Smooth muscle cell (in vitro differentiated cells): ENCODE measurements around the gene ROBO1. TPM values are rescaled to one million over a fixed set of nuclear protein-coding genes. Genes with fewer than 3 reads are reported as not detected.

Experiments used
- DNase-seq: peaks from one replicate; lab custom pipeline; 2025; ENCODE audit not compliant: unreplicated experiment; lab: John Stamatoyannopoulos, UW
- H2AFZ ChIP-seq: fragments of 200-600 bp; sonication (generic); 2 replicates; pipeline ENCODE4 v1.6.0; 2016; ENCODE audit warnings: antibody characterized with exemption, low read depth, mild to moderate bottlenecking
- H3F3A ChIP-seq: fragments of 200-600 bp; sonication (generic); 2 replicates; pipeline ENCODE4 v1.6.0; 2017; ENCODE audit warnings: antibody characterized with exemption, low read depth
- H3K27ac ChIP-seq: fragments of 200-600 bp; sonication (generic); 2 replicates; pipeline ENCODE4 v1.5.1; 2016; ENCODE audit warnings: low read depth, mild to moderate bottlenecking
- H3K27me3 ChIP-seq: fragments of 200-600 bp; sonication (generic); 2 replicates; pipeline ENCODE4 v1.6.1; 2016; ENCODE audit warnings: low read depth, mild to moderate bottlenecking
- H3K36me3 ChIP-seq: fragments of 200-600 bp; sonication (generic); 2 replicates; pipeline ENCODE4 v1.5.1; 2016; ENCODE audit warnings: low read depth
- H3K4me1 ChIP-seq: fragments of 200-600 bp; sonication (generic); 2 replicates; pipeline ENCODE4 v1.5.1; 2016; ENCODE audit warnings: low read depth
- H3K4me2 ChIP-seq: fragments of 200-600 bp; sonication (generic); 2 replicates; pipeline ENCODE4 v1.6.0; 2016; ENCODE audit warnings: mild to moderate bottlenecking
- H3K4me3 ChIP-seq: fragments of 200-600 bp; sonication (generic); 2 replicates; pipeline ENCODE4 v1.5.1; 2016; ENCODE audit warnings: mild to moderate bottlenecking
- H3K79me2 ChIP-seq: fragments of 200-600 bp; sonication (generic); 2 replicates; pipeline ENCODE4 v1.6.0; 2016; ENCODE audit warnings: low read depth, mild to moderate bottlenecking
- H3K9ac ChIP-seq: fragments of 200-600 bp; sonication (generic); 2 replicates; pipeline ENCODE4 v1.6.0; 2016; ENCODE audit warnings: low read depth
- H3K9me3 ChIP-seq: fragments of 200-600 bp; sonication (generic); replicated peaks from 2 replicates; pipeline ENCODE4 v1.5.1; 2016; ENCODE audit warnings: low read depth
- H4K20me1 ChIP-seq: fragments of 200-600 bp; sonication (generic); 2 replicates; pipeline ENCODE4 v1.6.0; 2016; ENCODE audit warnings: low read depth
- CTCF ChIP-seq: fragments of 200-600 bp; sonication (generic); IDR thresholded peaks from 2 replicates; pipeline ENCODE4 v1.5.1; 2017; ENCODE audit warnings: borderline replicate concordance, mild to moderate bottlenecking, antibody characterized with exemption; ENCODE audit not compliant: insufficient read depth, poor library complexity, severe bottlenecking
- WGBS: methylation state at CpG from one replicate; pipeline ENCODE4 v1.1.7; 2016; ENCODE audit warnings: low lambda C conversion rate; 5-methylcytosine and 5-hydroxymethylcytosine counted together
- polyA plus RNA-seq: library from polyadenylated mRNA; unstranded; fragments of >200 nt; fragmentation: Nextera tagmentation; extraction: Ambion mirVana; gene quantifications from 2 replicates; pipeline ENCODE4 v1.2.1, GENCODE V29; 2016
- total RNA-seq: library from RNA; depleted of rRNA; stranded (reverse); fragments of >200 nt; gene quantifications from 2 replicates; pipeline ENCODE4 v1.2.3, GENCODE V29; 2014

Gene ROBO1
- total and polyA plus RNA-seq, 2 experiments from 2014 or later, result 30.5 to 79.5 TPM

GRCh38 chr3:79477242-79477641, 290.6 kb downstream of the ROBO1 start:
- Histone ChIP-seq H2AFZ (no peak overlapping the region), H3K36me3 (no peaks in the 10 kb centered on the region), H3K27ac (no peak overlapping the region), H3K9me3 (no peaks in the 10 kb centered on the region), H3K27me3 (no peaks in the 10 kb centered on the region), H3K4me2 (no peak overlapping the region), H3K4me3 (no peak overlapping the region), H3K9ac (no peak overlapping the region), H4K20me1 (no peaks in the 10 kb centered on the region), H3K79me2 (no peaks in the 10 kb centered on the region), H3K4me1 (no peaks in the 10 kb centered on the region), H3F3A (no peaks in the 10 kb centered on the region)
- no peak for TF ChIP-seq CTCF
- DNase-seq, result no peak
- WGBS, result 33% methylated on average over 1 of the region's 1 CpG

- Histone ChIP-seq H3K27ac (no peak overlapping the region), H3K27me3 (no peaks in the 10 kb centered on the region), H3F3A (no peaks in the 10 kb centered on the region), H4K20me1 (no peaks in the 10 kb centered on the region), H3K4me2 (no peak overlapping the region), H3K9me3 (no peaks in the 10 kb centered on the region), H3K79me2 (no peaks in the 10 kb centered on the region), H2AFZ (no peak overlapping the region), H3K36me3 (no peaks in the 10 kb centered on the region), H3K9ac (no peak overlapping the region), H3K4me3 (no peak overlapping the region), H3K4me1 (no peaks in the 10 kb centered on the region)
- no peak for DNase-seq
- whole genome bisulfite sequencing, result 33% methylated on average over 2 of the region's 2 CpGs
- no peak for TF ChIP-seq CTCF
Measured at GRCh38 chr3:79473993-79474392, 293.8 kb downstream of the ROBO1 start.

- 40% methylated on average over 3 of the region's 3 CpGs for WGBS
- no peaks in the 10 kb centered on the region for H3K4me1 ChIP-seq
- no peaks in the 10 kb centered on the region for H3K36me3 ChIP-seq
- peak overlapping the region; percentile 30 for H3K27ac ChIP-seq
- no peak overlapping the region for H3K9ac ChIP-seq
- TF ChIP-seq CTCF, result no peak
- H4K20me1 ChIP-seq, result no peaks in the 10 kb centered on the region
- H3F3A ChIP-seq, result no peaks in the 10 kb centered on the region
- no peak overlapping the region for H3K4me3 ChIP-seq
- DNase-seq, result no peak
- no peak overlapping the region for H2AFZ ChIP-seq
- H3K79me2 ChIP-seq, result no peaks in the 10 kb centered on the region
- no peaks in the 10 kb centered on the region for H3K27me3 ChIP-seq
- no peak overlapping the region for H3K4me2 ChIP-seq
- H3K9me3 ChIP-seq, result no peaks in the 10 kb centered on the region
Measured at GRCh38 chr3:79467721-79468120, 300.1 kb downstream of the ROBO1 start.

- no peak for TF ChIP-seq CTCF
- 97% methylated on average over 1 of the region's 1 CpG for WGBS
- H3K79me2 ChIP-seq, result no peaks in the 10 kb centered on the region
Measured at GRCh38 chr3:79461129-79461792, 306.5 kb downstream of the ROBO1 start.

More at GRCh38 chr3:79461129-79461792, 306.5 kb downstream of the ROBO1 start:
- H2AFZ ChIP-seq, result no peak overlapping the region
- no peak overlapping the region for H3K4me2 ChIP-seq
- H3K9ac ChIP-seq, result no peak overlapping the region
- H3K27ac ChIP-seq, result no peak overlapping the region
- no peaks in the 10 kb centered on the region for H3F3A ChIP-seq
- H3K4me1 ChIP-seq, result no peaks in the 10 kb centered on the region
- no peaks in the 10 kb centered on the region for H3K36me3 ChIP-seq
- no peaks in the 10 kb centered on the region for H4K20me1 ChIP-seq
- no peaks in the 10 kb centered on the region for H3K27me3 ChIP-seq
- no peak for DNase-seq
- no peak overlapping the region for H3K4me3 ChIP-seq
- H3K9me3 ChIP-seq, result no peaks in the 10 kb centered on the region
